Activated CD8-positive, alpha-beta memory T cell treated with anti-CD3 and anti-CD28 coated beads for 24 hours (primary cell): Measurements from ENCODE around the gene OBSCN.
A peak's percentile ranks its signal among the peaks of the same experiment; 100 is the strongest.

Experiments
- DNase-seq: peaks from one replicate; pipeline ENCODE4 v3.0.0-alpha.2; 2020

OBSCN gene, protein sequence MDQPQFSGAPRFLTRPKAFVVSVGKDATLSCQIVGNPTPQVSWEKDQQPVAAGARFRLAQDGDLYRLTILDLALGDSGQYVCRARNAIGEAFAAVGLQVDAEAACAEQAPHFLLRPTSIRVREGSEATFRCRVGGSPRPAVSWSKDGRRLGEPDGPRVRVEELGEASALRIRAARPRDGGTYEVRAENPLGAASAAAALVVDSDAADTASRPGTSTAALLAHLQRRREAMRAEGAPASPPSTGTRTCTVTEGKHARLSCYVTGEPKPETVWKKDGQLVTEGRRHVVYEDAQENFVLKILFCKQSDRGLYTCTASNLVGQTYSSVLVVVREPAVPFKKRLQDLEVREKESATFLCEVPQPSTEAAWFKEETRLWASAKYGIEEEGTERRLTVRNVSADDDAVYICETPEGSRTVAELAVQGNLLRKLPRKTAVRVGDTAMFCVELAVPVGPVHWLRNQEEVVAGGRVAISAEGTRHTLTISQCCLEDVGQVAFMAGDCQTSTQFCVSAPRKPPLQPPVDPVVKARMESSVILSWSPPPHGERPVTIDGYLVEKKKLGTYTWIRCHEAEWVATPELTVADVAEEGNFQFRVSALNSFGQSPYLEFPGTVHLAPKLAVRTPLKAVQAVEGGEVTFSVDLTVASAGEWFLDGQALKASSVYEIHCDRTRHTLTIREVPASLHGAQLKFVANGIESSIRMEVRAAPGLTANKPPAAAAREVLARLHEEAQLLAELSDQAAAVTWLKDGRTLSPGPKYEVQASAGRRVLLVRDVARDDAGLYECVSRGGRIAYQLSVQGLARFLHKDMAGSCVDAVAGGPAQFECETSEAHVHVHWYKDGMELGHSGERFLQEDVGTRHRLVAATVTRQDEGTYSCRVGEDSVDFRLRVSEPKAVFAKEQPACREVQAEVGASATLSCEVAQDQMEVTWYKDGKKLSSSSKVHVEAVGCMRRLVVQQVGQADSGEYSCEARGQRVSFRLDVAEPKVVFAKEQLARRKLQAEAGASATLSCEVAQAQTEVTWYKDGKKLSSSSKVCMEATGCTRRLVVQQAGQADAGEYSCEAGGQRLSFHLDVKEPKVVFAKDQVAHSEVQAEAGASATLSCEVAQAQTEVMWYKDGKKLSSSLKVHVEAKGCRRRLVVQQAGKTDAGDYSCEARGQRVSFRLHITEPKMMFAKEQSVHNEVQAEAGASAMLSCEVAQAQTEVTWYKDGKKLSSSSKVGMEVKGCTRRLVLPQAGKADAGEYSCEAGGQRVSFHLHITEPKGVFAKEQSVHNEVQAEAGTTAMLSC (N-terminal part only)

DNA sequence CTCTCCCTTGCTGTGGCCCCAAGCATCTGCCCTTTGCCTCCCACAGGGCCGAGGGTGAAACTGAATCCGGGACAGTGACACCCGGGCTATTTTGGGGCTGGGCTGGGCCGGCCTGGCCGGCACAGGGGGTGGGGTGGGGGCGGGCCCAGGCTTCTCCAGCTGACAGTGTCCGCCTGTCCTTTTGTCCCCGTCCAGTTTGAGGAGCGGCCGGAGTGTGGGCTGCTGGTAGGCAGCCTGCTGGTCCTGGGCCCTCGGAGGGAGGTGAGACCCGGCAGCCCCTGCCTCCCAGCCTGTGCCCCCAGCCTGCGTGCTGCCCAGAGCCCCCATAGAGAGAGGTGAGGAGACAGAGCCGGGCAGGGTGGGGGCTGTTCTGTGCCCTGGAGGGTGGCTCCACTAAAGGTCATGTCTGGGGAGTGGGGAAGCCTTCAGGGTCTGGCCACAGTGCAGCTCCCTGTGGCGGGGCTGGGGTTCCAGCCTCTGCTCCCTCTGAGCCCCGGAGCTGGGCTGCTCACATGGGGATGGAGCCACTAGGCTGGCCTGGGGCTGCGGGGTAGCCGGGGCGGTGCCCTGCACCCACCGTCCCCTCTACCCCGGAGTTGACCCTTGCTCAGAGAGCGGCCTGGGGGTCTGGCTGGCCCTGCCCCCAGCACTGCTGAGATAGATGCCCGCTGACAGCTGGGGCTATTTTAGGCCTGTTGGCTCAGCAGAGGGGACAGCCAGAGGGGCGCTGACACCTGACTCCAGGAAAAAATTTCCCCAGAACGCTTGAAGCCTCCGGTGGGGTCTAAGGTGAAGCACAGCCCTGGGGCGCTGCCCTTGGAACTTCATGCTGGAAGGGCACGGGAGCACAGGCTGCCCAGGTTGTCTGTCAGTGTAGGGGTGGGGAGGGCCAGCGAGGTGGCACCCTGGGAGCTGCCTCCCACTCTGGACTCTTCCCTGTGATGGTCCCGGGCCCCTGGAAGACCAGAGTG, at the start of gene OBSCN:
OBSCN (plus strand) TSS at position 194 of the 971 bp plus-strand sequence. CDS start 3,740 bp downstream, outside the sequence.
- peak; percentile 49 for DNase-seq

DNA sequence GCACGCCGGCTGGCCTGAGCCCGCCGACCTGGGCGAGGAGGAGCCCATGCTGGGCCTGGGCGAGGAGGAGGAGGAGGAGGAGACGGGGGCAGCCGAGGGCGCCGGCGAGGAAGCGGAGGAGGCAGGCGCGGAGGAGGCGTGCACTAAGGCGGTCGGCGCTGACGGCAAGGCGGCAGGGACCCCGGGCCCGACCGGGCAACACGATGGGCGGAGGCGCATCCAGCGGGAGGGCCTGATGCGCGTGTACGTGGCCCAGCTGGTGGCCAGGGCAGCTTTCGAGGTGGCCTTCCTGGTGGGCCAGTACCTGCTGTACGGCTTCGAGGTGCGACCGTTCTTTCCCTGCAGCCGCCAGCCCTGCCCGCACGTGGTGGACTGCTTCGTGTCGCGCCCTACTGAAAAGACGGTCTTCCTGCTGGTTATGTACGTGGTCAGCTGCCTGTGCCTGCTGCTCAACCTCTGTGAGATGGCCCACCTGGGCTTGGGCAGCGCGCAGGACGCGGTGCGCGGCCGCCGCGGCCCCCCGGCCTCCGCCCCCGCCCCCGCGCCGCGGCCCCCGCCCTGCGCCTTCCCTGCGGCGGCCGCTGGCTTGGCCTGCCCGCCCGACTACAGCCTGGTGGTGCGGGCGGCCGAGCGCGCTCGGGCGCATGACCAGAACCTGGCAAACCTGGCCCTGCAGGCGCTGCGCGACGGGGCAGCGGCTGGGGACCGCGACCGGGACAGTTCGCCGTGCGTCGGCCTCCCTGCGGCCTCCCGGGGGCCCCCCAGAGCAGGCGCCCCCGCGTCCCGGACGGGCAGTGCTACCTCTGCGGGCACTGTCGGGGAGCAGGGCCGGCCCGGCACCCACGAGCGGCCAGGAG, 49.5 kb upstream of the OBSCN start:
- DNase-seq, result no peak

DNA sequence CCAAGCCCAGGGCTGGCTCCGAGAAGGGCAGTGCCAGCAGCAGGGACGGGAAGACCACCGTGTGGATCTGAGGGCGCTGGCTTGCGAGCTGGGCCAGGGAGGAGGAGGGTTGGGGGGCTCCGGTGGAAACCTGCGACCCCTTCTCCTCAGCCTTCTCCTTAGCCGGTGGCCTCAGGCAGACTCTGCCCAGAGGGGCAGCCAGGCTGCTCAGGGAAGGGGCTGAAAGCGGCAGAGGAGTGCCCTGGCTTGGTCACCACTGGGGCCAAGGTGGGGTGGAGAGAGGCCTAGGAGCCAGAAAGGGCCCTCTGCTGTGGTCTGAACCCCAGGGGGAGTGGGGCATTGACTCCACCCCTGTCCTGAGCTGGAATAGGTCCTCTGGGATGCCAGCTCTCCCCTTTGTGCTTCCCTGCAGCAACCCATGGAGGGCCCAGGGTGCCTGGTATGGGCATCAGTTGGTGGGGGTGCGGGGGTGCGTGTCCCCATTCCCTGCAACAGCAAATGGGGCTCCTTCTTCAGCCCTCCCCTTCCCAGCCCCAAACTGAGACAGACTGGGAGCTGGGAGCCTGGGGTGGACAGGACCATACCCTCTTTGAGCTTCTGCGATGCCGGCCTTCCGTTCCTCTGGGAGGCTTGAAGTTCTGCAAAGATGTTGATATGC, 48.7 kb upstream of the OBSCN start:
- DNase-seq, result no peak

DNA sequence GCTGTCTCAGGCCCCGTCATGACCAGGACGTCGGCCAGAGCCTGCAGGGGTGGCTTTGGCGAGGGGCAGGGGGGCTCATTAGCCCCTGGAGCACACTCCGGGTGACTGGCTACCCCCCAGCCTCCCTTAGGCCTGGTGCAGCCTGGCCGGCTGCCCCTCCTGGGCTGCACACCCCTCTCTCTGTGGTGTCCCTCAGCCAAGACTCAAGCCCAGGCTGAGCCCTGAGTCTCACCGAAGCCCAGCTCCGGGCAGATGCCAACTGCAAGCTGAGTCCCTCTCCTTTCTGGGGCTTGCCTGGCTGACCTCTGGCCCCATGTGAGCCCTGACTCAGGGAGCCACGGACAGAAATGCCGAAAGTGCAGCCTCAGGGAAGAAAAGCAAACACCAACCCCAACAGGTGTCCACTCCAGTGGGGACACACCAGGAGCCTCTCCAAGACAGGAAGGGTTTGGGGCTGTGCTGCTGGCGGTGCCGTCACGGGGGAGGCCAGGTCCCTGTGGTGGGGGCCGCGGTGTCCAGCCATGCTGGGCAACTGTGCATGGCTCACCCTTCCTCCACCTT, 47.6 kb upstream of the OBSCN start:
- DNase-seq, result no peak

DNA sequence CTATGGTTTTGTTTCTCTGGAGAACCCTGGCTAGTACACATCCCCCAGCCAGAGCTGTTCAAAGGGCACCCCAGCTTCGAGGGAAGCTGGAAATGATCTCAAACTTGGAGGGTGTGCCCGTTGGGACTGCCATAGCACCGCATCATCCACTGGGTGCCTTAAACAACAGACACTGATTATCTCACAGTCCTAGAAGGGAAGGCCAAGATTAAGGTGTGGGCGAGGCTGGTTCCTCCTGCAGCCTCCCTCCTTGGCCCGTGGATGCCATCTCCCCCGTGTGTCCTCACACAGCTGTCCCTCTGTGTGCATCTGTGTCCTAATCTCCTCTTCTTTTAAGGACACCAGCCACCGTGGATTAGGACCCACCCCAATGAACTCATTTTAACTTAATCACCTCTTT, 46.5 kb upstream of the OBSCN start:
- DNase-seq, result no peak

DNA sequence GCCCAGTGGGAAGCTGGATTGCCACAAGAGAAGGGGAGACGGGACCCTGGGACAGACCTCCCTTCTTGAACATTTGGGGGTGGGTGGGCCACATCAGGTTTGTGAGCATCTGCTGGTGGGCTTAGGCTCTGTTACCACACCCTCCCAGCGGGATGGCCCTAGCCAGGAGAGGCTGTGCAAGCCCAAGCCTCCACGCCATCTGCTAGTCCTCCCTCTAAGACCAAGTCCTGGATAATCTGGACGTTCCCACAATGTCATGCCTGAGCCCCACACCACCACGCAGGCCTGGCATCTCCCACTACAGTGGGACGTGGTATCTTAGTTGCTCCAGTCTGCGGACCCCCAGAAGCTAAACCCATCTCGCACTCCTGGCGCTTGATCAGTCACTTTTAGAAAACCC, 46.0 kb upstream of the OBSCN start:
- DNase-seq, result no peak

DNA sequence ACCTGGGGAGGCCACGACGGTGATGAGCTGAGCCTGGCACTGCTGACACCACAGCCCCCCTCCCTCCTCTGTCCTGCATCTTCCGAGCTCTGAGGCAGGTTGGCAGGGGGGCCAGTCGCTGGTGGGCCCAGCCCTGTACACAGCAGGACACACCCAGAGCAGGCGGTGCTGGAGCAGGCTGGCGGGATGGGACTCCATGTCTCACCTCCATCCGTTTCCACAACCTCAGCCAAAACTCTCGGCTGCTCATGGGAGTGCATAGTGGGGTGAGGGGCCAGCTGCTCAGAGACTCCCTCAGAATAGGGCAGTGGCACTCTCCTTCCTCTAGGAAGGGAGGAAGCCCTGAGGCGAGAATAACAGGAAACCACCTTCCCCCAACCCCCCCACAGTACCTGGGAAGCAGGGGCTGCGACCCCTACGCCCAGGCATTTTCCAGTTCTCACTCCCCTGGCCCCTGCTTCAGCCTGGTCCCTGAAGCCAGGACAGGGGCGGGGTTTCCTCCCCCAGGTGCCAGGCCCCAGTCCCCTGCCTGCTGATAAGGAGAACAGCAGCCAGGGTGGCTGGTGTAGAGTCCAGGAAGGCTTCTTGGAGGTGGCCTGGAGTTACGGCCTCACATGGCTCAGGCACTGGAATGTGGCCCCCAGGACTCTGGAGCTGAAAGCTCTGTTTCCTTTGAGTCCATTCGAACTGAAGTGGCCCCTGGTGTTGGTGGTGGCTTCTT, 45.4 kb upstream of the OBSCN start:
- DNase-seq, result no peak

DNA sequence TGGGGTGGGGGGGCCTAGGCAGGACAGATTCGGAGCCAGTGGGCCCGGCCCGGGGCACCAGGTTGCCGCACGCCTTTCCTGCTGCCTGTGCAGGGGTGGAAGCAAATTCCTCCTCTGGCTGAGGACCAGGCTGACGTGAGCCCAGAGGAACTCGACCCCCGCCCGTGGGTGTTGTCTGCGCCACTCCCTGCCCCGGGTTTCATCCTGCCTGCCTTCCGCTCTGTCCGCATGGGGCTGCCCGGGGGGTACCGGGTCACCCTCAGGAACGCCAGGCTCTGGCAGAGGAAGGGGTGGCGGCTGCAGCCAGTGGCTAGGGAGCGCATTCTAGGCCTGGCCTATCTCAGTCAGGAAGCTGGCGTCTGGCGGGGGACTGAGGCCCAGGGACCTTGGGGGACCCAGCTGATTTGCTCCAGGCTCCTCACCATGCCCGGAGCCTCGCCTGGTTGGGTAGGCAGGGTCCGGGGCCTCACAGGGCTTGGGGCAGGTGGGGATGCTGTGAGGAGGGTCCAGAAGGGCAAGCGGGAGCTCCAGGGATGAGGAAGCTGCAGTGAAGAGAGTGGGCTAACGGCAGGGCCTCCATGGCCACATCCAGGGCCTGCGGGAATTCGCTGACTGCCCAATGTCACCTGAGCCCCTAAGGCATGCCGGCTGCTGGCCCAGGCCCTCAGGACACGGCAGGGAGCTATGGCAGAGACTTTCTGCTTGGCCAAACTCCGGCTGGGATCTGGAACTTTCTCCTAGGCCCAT, 44.7 kb upstream of the OBSCN start:
- DNase-seq, result no peak

DNA sequence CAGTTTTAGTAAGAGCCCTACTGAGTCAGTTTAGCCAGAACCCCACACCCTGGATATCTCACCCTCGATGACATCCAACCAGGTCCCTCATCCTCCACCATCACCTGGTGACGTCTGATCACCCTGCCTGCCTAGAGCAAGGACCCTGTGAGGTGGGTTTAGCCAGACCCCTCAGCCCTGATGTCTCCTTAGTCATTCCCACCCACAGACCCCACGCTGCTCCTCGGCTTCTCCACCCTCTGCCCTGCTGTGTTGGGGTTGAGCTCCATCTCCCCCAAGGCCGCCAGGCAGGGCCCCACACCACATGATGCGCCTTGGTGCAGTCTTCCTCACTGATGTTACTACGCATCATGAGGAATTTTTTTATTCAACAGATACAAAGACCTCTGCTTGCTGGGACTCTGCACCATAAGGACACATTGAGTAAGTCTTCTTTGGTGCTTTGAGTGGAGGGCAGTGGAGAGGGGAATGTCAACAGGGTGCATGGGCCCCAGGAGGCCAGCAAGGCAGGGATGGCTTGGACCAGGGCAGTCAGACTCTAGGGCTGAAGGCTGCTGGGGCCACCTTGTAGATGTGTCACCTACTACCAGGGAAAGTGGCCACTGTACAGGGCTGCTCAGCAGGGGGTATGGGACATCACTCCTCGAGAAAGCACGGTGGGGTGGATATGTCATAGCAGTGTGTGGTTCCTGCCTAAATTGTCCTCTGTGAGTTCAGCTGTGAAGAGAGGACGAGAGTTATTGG, 43.9 kb upstream of the OBSCN start:
- no peak for DNase-seq

DNA sequence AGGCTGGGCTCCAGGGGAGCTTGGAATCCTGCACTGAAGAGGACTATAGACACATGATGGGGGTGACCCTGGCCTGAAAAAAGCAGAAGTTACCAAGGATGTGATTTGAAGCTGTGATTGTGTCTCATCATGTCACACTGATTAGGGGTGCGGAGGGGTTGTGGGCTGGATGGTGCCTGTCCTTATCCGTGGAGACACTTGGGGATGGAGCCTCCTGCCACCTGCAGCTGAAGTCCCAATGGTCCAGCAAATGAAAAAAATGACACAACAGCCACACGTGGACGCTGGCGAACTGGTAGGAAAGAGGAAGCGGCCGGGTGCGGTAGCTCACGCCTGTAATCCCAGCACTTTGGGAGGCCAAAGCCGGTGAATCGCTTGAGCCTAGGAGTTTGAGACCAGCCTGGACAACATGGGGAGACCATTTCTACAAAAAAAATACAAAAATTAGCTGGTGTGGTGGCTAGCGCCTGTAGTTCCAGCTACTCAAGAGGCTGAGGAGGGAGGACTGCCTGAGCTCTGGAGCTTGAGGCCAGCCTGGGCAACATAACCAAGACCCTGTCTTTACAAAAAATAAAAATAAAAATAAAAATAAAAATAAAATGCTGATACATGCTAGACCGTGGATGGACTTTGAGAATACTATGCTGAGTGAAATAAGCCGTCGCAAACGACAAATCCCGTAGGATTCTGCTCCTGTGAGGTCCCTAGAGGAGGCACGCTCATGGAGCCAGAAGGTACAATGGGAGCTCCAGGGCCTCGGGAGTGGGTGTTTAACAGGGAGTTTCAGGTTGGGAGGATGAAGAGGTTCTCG, 43.1 kb upstream of the OBSCN start:
- DNase-seq, result no peak

DNA sequence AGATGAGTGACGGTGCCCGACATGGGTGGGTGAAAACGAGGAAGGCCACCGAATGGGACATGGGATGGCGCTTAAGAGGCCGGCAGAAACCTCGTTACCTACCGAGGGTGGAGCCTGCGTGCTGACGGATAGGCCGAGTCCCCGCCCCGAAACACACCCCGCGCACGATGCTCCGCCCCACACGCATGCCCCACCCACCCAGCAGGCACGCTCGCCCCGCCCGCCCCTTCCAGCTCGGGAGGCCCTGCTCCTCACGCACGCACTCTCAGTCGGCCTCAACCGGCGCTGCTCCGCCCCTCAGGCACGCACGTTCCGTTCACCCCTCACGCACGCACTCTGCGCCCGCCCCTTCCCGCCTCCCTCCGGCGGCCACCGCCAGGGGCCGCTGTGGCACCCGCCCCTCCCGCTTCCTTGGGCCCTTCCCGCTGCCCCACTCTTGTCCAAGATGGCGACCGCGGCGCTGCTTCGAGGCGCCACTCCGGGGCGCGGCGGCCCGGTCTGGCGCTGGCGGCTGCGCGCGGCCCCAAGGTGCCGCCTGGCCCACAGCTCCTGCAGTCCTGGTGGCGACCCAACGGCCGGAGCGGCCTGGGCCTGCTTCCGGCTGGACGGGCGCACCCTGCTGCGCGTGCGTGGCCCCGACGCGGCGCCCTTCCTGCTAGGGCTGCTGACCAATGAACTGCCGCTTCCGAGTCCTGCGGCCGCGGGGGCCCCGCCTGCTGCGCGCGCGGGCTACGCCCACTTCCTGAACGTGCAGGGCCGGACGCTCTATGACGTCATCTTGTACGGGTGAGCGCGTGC, 42.3 kb upstream of the OBSCN start, which contains the start of gene IBA57:
IBA57 (plus strand) TSS at position 433 of the 798 bp plus-strand sequence; CDS start at position 446, 13 bp downstream.
- peak; percentile 100 for DNase-seq

DNA sequence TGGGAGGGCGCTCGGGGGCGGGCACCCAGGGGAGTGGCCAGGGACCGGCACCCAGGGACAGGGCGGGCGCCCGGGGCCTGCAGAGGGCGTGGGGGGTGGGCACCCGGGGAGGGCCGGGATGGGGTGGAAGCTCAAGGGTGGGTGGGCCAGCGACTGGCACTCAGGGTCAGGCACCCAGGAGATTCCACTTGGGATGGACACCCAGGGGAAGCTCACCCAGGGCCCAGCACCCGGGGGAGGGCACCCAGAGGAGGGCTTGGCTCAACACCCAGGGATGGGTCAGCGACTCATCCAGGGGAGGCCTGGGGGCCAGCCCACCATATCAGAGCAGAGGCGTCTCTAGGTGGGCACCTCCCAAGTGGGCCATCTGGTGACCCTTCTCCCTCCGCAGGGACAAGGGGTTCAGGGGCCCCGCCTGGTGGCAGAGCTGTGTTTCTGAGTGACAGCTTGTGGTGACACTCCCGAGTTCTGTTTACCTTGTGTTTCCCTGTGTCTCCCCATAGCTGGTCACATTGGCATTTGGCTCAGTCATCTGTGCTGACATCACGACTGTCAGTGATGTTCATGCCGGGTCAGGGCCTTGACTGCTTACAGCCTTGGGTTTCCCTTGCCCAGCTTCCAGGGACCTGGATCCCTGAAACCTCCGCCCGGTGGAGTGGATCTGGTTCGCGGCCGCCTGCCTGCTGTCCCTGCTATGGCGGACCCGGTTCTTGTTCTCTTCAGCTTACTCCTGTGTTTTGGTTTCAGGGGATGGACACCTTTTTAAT, 41.5 kb upstream of the OBSCN start:
- DNase-seq, result no peak

DNA sequence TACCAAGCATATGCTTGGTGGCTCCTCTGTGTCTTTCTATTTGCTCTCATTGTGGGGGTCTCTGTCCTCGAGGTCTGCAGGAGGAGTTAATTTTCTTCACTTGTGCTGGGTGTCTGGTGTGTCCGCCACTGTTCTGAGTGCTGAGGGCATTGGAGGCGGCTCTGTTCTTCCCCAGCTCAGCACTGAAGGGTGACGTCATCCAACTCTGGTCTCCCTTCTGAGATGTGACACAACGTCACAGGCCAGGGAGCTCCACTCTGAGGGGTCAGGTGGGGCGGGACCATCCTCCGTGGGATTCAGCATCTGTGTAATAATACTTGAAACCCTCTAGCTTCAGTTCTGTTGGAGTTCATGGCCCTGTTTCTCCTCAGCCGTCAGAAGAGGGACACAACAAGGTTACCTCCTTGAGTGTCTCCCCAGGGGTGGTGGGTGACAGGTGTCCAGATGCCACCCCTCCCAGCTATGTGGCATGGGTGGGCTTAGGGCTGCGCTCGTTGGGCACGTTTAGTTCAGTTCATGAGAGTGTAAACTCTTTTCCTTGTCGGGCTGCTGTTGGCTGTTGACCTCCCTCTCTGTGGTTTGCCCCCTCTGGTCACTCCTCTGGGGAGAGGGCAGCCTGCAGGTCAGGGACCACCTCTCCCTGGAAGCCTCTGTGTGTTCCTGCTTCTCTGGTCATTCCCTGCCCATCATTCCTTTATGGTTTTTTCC, 39.1 kb upstream of the OBSCN start:
- no peak for DNase-seq

DNA sequence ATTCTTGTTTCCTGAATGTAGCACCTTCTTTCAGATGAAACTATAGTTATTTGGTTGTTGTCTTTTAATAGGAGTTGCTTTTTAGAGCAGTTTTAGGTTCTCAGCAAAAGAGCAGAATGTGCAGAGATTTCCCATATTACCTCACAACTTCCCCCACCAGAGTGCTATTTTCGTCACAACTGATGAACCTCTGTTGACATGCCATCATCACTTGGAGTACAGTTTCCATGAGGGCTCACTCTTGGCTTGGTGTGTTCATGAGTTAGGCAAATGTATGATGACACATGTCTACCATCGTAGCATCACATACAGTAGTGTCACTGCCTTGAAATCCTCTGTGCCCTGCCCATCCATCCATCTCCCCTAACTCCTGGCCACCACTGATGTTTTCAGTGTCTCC, 38.5 kb upstream of the OBSCN start:
- DNase-seq, result no peak
